Activated naive CD8-positive, alpha-beta T cell treated with anti-CD3 and anti-CD28 coated beads, Interleukin-2, amount 10 ng/mL, durations not matched to agents 7 days and 5 days (primary cell): Measurements from ENCODE around the gene ADGRE3. TPM values are rescaled to one million over a fixed set of nuclear protein-coding genes. Genes with fewer than 3 reads are reported as not detected.

Source experiments
- ATAC-seq: fragments of 150-1000 bp; cut with Tn5 transposase; one replicate; pipeline ENCODE4 v1.10.0; 2021; ENCODE audit warnings: low read depth, moderate library complexity
- POLR2A ChIA-PET: fragments of 350-600 bp; sonication (Branson Sonifier 250); formaldehyde crosslinking; loops from one replicate; lab custom pipeline; 2021; ENCODE audit warnings: antibody characterized with exemption; lab: Charles Lee
- DNase-seq: peaks from one replicate; pipeline ENCODE4 v3.0.0; 2021
- H3K27ac Mint-ChIP-seq: one replicate; pipeline ENCODE4 v1.8.0; 2022; ENCODE audit warnings: mild to moderate bottlenecking, mixed read lengths
- H3K27me3 Mint-ChIP-seq: one replicate; pipeline ENCODE4 v1.8.0; 2022; ENCODE audit warnings: mild to moderate bottlenecking, moderate library complexity, mixed read lengths
- H3K36me3 Mint-ChIP-seq: one replicate; pipeline ENCODE4 v1.8.0; 2021; ENCODE audit warnings: mild to moderate bottlenecking, mixed read lengths
- H3K4me1 Mint-ChIP-seq: one replicate; pipeline ENCODE4 v1.8.0; 2021; ENCODE audit warnings: mixed read lengths
- H3K4me3 Mint-ChIP-seq: one replicate; pipeline ENCODE4 v1.8.0; 2022; ENCODE audit warnings: mild to moderate bottlenecking, moderate library complexity, mixed read lengths
- H3K9me3 Mint-ChIP-seq: one replicate; pipeline ENCODE4 v1.8.0; 2021; ENCODE audit warnings: mixed read lengths
- total RNA-seq, 2 experiments: library from RNA; stranded (reverse); gene quantifications; one replicate each; pipeline ENCODE4 v1.2.3, GENCODE V29; 2021

The ADGRE3 gene, protein sequence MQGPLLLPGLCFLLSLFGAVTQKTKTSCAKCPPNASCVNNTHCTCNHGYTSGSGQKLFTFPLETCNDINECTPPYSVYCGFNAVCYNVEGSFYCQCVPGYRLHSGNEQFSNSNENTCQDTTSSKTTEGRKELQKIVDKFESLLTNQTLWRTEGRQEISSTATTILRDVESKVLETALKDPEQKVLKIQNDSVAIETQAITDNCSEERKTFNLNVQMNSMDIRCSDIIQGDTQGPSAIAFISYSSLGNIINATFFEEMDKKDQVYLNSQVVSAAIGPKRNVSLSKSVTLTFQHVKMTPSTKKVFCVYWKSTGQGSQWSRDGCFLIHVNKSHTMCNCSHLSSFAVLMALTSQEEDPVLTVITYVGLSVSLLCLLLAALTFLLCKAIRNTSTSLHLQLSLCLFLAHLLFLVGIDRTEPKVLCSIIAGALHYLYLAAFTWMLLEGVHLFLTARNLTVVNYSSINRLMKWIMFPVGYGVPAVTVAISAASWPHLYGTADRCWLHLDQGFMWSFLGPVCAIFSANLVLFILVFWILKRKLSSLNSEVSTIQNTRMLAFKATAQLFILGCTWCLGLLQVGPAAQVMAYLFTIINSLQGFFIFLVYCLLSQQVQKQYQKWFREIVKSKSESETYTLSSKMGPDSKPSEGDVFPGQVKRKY
- not detected for total RNA-seq

DNA sequence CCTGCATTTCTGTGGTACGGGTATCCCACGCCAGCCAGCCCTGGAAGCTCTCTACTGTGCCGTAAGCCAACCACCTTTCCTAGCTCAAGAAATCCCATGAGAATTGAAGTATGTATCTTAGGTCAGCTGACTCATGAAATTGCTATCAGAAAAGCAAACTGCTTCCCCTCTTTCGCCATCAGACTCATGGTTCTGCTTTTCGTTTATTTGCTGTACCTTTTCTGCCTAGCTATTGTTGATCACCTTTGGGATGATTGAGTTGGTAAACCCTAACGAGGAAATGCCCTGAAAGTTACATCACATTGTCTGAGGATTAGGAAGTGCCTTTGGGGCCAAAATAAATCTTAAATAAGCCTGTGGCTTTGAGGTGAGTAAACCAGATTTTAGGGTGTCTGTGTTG is at the start of gene ADGRE3:
TSS of gene ADGRE3 (minus strand) at position 81 of the 400 bp plus-strand sequence. CDS start at position 7, 74 bp downstream.
- ATAC-seq (no peak), DNase-seq (no peak)
- POLR2A ChIA-PET, result no interaction called here
- peaks cover 12% of the 10 kb centered on the region for H3K27me3 Mint-ChIP-seq
- H3K4me1 Mint-ChIP-seq, result no peaks in the 10 kb centered on the region
- no peaks in the 10 kb centered on the region for H3K9me3 Mint-ChIP-seq
- no peaks in the 10 kb centered on the region for H3K36me3 Mint-ChIP-seq
- H3K27ac Mint-ChIP-seq, result no peak within 1 kb of the TSS
- no peak within 1 kb of the TSS for H3K4me3 Mint-ChIP-seq

DNA sequence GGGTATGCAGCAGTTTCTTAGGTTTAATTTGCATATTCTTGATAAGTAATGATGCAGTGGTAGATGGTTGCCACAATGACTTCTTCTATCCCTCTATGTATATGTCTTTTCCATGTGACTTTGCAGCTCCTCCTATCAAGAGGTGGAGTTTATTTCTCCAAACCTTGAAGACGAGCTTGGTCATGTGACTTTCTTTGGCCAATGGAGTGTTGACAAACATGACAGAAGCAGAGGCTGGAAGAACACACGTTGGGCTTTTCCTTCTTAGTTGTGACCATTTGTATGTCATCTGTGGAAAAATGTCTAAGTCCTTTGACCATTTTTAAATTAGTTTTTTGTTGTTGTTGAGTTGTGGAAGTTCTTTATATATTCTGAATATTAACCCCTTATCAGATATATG is 47.5 kb upstream of the ADGRE3 start:
- Mint-ChIP-seq H3K4me1 (no peaks in the 10 kb centered on the region), H3K36me3 (peaks cover 33% of the 10 kb centered on the region), H3K9me3 (peaks cover 40% of the 10 kb centered on the region), H3K27me3 (no peaks in the 10 kb centered on the region), H3K4me3 (no peak overlapping the region), H3K27ac (no peak overlapping the region)
- no peak for DNase-seq
- POLR2A ChIA-PET, result no interaction called here
- no peak for ATAC-seq

DNA sequence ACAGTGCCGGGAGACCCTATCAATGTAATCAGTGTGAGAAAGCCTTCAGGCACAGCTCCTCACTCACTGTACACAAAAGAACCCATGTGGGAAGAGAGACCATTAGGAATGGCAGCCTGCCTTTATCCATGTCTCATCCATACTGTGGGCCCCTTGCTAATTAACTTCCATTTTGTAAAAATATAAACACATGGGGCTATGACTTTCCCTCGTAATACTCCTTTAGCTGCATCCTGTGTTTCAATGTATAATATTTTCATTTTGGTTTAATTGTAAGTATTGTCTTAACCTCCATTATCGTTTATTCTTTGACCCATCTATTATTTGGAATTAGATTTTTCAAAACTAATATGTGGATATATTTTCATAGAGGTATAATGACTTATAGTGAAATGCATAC is 44.5 kb upstream of the ADGRE3 start:
- Mint-ChIP-seq H3K4me1 (peaks cover 2% of the 10 kb centered on the region), H3K36me3 (peaks cover 62% of the 10 kb centered on the region), H3K9me3 (peaks cover 49% of the 10 kb centered on the region), H3K4me3 (no peak overlapping the region), H3K27me3 (no peaks in the 10 kb centered on the region), H3K27ac (no peak overlapping the region)
- DNase-seq (no peak), ATAC-seq (no peak)
- POLR2A ChIA-PET, result no interaction called here

DNA sequence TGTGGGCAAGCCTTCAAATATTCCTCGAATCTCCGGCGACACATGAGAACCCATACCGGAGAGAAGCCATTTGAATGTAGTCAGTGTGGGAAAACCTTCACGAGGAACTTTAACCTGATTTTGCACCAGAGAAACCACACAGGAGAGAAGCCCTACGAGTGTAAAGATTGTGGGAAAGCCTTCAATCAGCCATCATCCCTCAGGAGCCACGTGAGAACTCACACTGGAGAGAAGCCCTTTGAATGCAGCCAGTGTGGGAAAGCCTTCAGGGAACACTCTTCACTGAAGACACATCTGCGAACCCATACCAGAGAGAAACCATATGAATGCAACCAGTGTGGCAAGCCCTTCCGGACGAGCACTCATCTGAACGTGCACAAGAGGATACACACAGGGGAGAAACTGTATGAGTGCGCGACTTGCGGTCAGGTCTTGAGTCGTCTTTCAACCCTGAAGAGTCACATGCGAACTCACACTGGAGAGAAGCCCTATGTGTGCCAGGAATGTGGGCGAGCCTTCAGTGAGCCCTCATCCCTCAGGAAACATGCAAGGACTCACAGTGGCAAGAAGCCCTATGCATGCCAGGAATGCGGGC is 44.0 kb upstream of the ADGRE3 start:
- Mint-ChIP-seq H3K36me3 (peaks cover 63% of the 10 kb centered on the region), H3K27ac (no peak overlapping the region), H3K9me3 (peaks cover 51% of the 10 kb centered on the region), H3K4me3 (no peak overlapping the region), H3K4me1 (peaks cover 2% of the 10 kb centered on the region), H3K27me3 (no peaks in the 10 kb centered on the region)
- POLR2A ChIA-PET, result no interaction called here
- no peak for DNase-seq
- ATAC-seq, result no peak

DNA sequence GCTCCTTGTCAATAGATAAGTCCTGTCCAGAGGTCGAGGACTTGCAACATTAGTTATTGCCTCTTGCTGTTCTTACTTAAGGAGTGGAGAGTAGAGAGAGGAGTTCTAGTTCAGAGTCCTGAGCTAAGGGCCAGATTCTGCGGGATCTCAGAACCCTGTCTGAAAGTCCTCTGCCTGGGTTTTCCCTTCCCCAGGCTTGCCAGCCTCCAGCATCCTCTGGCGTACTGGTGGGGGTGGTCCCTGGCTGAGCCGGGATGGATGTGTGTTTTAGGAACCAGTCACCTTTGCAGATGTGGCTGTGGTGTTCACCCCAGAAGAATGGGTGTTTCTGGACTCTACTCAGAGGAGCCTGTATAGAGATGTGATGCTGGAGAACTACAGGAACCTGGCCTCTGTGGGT is 41.2 kb upstream of the ADGRE3 start:
- Mint-ChIP-seq H3K4me1 (peaks cover 2% of the 10 kb centered on the region), H3K27ac (no peak overlapping the region), H3K36me3 (peaks cover 80% of the 10 kb centered on the region), H3K4me3 (no peak overlapping the region), H3K9me3 (peaks cover 53% of the 10 kb centered on the region), H3K27me3 (no peaks in the 10 kb centered on the region)
- POLR2A ChIA-PET, result no interaction called here
- no peak for DNase-seq
- ATAC-seq, result no peak

DNA sequence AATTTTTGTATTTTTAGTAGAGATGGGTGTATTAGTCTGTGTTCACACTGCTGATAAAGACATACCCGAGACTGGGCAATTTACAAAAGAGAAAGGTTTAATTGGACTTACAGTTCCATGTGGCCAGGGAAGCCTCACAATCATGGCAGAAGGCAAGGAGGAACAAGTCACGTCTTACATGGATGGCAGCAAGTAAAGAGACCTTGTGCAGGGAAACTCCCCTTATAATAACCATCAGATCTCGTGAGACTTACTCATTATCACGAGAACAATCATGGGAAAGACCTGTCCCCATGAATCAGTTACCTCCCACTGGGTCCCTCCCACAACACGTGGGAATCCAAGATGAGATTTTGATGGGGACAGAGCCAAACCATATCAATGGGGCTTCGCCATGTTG is 29.8 kb upstream of the ADGRE3 start:
- POLR2A ChIA-PET, result no interaction called here
- peaks cover 52% of the 10 kb centered on the region for H3K36me3 Mint-ChIP-seq
- H3K27me3 Mint-ChIP-seq, result no peaks in the 10 kb centered on the region
- H3K4me1 Mint-ChIP-seq, result no peaks in the 10 kb centered on the region
- ATAC-seq (no peak), DNase-seq (no peak)
- H3K9me3 Mint-ChIP-seq, result peaks cover 6% of the 10 kb centered on the region
- H3K27ac Mint-ChIP-seq, result no peak overlapping the region
- no peak overlapping the region for H3K4me3 Mint-ChIP-seq

- Mint-ChIP-seq H3K4me1 (no peaks in the 10 kb centered on the region), H3K36me3 (peaks cover 45% of the 10 kb centered on the region), H3K27me3 (no peaks in the 10 kb centered on the region), H3K27ac (no peak overlapping the region), H3K4me3 (no peak overlapping the region), H3K9me3 (peaks cover 6% of the 10 kb centered on the region)
- no peak for DNase-seq
- ATAC-seq, result no peak
- POLR2A ChIA-PET, result no interaction called here
These were observed 29.2 kb upstream of the ADGRE3 start for GRCh38 chr19:14703833-14704232.

DNA sequence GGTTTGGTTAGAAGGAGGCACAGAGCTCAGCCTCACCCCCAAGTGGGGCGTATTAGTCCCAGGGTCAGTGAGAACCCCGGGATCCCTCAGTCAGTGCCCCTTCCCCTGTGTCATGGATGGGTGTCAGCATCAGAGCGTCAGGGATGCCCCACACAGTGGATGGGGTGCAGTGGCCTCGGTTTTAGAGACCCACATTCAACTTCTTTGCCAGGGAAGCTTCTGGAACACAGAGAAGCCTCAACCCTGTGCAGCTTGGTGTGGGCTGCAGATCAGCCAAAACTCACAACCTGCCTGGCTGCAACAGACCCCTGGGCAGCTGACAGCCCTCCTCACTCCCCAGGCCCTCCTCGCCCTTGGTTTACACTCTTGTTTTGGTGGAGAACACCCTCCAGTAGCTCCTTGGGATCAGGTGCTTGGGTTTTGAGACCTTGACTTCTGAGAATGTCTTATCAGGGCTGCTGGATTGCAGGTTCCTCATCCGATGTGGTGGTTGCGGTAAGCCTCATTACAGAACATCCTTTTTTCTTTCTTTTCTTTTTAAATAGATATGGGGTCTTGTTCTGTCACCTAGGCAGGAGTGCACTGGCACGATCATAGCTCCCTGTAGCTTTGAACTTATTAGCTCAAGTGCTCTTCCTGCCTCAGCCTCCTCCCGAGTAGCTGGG is 26.2 kb upstream of the ADGRE3 start:
- POLR2A ChIA-PET, result no interaction called here
- no peaks in the 10 kb centered on the region for H3K4me1 Mint-ChIP-seq
- no peak overlapping the region for H3K4me3 Mint-ChIP-seq
- no peaks in the 10 kb centered on the region for H3K27me3 Mint-ChIP-seq
- peaks cover 35% of the 10 kb centered on the region for H3K36me3 Mint-ChIP-seq
- H3K9me3 Mint-ChIP-seq, result peaks cover 6% of the 10 kb centered on the region
- DNase-seq, result no peak
- no peak overlapping the region for H3K27ac Mint-ChIP-seq
- ATAC-seq, result no peak

DNA sequence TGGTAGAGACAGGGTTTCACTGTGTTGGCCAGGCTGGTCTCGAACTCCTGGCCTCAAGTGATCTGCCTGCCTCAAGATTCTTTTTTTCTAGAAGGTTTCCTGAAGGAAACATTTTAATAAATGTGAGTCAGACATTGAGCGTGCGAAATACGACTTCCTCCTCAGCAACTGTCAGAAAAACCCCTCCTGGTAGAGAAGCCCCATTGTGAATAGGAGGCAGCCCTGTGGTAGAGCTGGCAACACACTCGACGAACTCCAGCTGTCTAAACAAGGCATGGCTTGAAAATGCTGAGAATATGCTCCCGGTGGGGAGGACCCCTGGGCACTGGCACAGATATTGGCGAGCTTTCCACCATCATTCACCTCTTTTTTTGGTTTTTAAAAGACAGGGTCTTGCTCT is 25.0 kb upstream of the ADGRE3 start:
- Mint-ChIP-seq H3K9me3 (peaks cover 6% of the 10 kb centered on the region), H3K27ac (no peak overlapping the region), H3K27me3 (no peaks in the 10 kb centered on the region), H3K4me1 (no peaks in the 10 kb centered on the region), H3K36me3 (peaks cover 32% of the 10 kb centered on the region), H3K4me3 (no peak overlapping the region)
- no peak for DNase-seq
- no peak for ATAC-seq
- POLR2A ChIA-PET, result no interaction called here

- H3K4me3 Mint-ChIP-seq, result no peak overlapping the region
These were observed 20.8 kb upstream of the ADGRE3 start for GRCh38 chr19:14695471-14695870.

GRCh38 chr19:14694641-14695266 is 20.1 kb upstream of the ADGRE3 start:
- no peak for ATAC-seq
- no peak overlapping the region for H3K4me3 Mint-ChIP-seq
- no peaks in the 10 kb centered on the region for H3K27me3 Mint-ChIP-seq
- no peak for DNase-seq
- H3K4me1 Mint-ChIP-seq, result peaks cover 3% of the 10 kb centered on the region
- no peak overlapping the region for H3K27ac Mint-ChIP-seq
- H3K9me3 Mint-ChIP-seq, result no peaks in the 10 kb centered on the region
- POLR2A ChIA-PET, result no interaction called here
- peaks cover 7% of the 10 kb centered on the region for H3K36me3 Mint-ChIP-seq

More at GRCh38 chr19:14695471-14695870, 20.8 kb upstream of the ADGRE3 start:
- no peak for DNase-seq
- POLR2A ChIA-PET, result no interaction called here
- H3K4me1 Mint-ChIP-seq, result peaks cover 3% of the 10 kb centered on the region
- ATAC-seq, result no peak
- H3K27ac Mint-ChIP-seq, result no peak overlapping the region
- H3K27me3 Mint-ChIP-seq, result no peaks in the 10 kb centered on the region
- H3K36me3 Mint-ChIP-seq, result peaks cover 9% of the 10 kb centered on the region
- H3K9me3 Mint-ChIP-seq, result no peaks in the 10 kb centered on the region

DNA sequence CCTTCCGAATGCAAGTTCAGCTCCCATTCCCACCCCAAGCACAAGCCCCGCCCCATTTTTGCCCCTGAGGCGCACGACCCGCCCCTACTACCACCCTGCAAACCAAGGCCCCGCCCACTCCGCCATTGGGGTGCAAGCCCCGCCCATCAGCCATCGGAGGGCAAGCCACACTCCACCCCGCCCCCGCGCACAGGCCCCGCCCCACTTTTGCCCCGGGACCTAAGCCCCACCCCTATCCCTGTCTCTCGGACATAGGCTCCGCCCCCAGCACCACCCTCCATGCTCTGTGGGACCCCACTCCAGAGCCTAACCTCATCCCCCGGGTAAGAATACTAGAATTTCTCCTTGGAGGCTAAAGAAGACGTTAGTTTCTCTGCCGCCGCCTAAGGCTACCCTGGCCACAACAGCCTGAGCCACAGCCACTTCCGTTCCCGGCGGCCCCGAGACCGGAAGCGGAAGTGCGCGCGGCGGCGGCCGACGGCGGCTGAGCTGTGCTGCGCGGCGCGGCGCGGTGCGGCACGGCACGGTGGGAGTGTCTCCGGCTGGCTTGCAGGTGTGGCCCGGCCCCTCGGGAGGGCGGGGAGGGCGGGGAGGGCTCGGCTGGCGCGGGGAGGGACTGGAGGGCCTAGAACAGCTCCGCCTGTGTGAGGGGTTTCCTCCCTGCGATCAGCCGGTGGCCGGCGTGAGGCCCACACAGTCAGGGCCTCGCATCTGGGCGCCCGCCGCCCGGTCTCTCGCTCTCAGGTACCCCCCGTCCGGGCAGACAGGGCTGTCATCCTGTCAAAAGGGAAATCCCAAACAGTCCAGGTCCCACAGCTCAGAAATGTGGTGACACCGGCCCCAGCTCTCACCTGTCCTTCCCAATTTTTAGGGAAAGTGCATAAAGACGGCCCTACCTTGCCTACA is 15.2 kb upstream of the ADGRE3 start, which contains the start of gene ZNF333:
TSS of gene ZNF333 (plus strand) at position 451 of the 906 bp plus-strand sequence. CDS start 3,444 bp downstream, outside the sequence.
- Mint-ChIP-seq H3K9me3 (no peaks in the 10 kb centered on the region), H3K27ac (peak within 1 kb of the TSS; percentile 100), H3K36me3 (peaks cover 2% of the 10 kb centered on the region), H3K4me1 (peaks cover 9% of the 10 kb centered on the region), H3K27me3 (peaks cover 3% of the 10 kb centered on the region), H3K4me3 (peak within 1 kb of the TSS; percentile 98)
- DNase-seq (peak; percentile 99), ATAC-seq (peak; percentile 95)
- POLR2A ChIA-PET, result interaction anchor here (0.6 to 2.3 kb wide), 5 partner anchors 118 to 1462 kb away, joined by 3 to 6 read pairs (median 5); partner anchors contain the start of genes AKAP8 and NDUFB7
